Uterus (tissue), 4 donors: ENCODE data around the gene CBX8. TPM values are rescaled to one million over a fixed set of nuclear protein-coding genes. Genes with fewer than 3 reads are reported as not detected.

ENCODE experiments used
- DNase-seq, 2 donors: peaks; one replicate each; pipeline ENCODE4 v3.0.0-alpha.2; 2019 to 2020
- H3K27ac ChIP-seq, 2 donors: fragments of 200-600 bp; sonication (generic); 1 replicate in 1 of 2; 2 replicates in 1 of 2; pipeline ENCODE4 v1.5.1; 2016 to 2018
- H3K27me3 ChIP-seq, 2 donors: fragments of 200-600 bp; sonication (generic); one replicate each; pipeline ENCODE4 v1.5.1; 2018 to 2019; ENCODE audit warnings: control low read depth in 1 of 2
- H3K36me3 ChIP-seq, 2 donors: fragments of 200-600 bp; sonication (generic); one replicate each; pipeline ENCODE4 v1.5.1; 2019; ENCODE audit warnings: control low read depth in 1 of 2
- H3K4me1 ChIP-seq, 2 donors: fragments of 200-600 bp; sonication (generic); one replicate each; pipeline ENCODE4 v1.5.1; 2018 to 2019; ENCODE audit warnings: control low read depth in 1 of 2
- H3K4me3 ChIP-seq, 2 donors: fragments of 200-600 bp; sonication (generic); 1 replicate in 1 of 2; 2 replicates in 1 of 2; pipeline ENCODE4 v1.5.1; 2018 to 2019; ENCODE audit warnings: mild to moderate bottlenecking in 1 of 2
- H3K9me3 ChIP-seq, 2 donors: fragments of 200-600 bp; sonication (generic); one replicate each; pipeline ENCODE4 v1.5.1; 2019; ENCODE audit warnings: control low read depth in 1 of 2
- POLR2A ChIP-seq, 2 donors: fragments of 450-650 bp; IDR thresholded peaks; one replicate each; pipeline ENCODE4 v1.6.1; 2016; ENCODE audit warnings: antibody characterized with exemption in 2 of 2, mild to moderate bottlenecking in 1 of 2, moderate library complexity in 1 of 2
- intact Hi-C: fragments of 100-400 bp; cut with DNase I; formaldehyde crosslinking; loops from one replicate; pipeline ENCODE4 v1.15.1; 2023; ENCODE audit warnings: low total_unique reads
- total RNA-seq, 4 donors: library from RNA; depleted of rRNA in 3 of 4; stranded (reverse); fragments of >200 nt in 3 of 4; gene quantifications; one replicate each; pipeline versions ENCODE4 v1.1.0 to v1.2.4, GENCODE V29; 2014 to 2023
- TF ChIP-seq, protein P1 (sequence below), 4 experiments: fragments of 200-600 bp in 2 of 4; fragments of 450-650 bp in 2 of 4; sonication (generic) in 2 of 4; IDR thresholded peaks; one replicate each; pipeline ENCODE4 v1.5.1; 2016 to 2019; ENCODE audit warnings: antibody characterized with exemption in 4 of 4, mild to moderate bottlenecking in 2 of 4, moderate library complexity in 1 of 4
- donor health status: DM: yes; HTN: yes; CAD: no.

CBX8 gene
- total RNA-seq, 4 donors from 2014 or later, result 1.8 to 10.7 (median 2.6) TPM; not detected in 1

DNA sequence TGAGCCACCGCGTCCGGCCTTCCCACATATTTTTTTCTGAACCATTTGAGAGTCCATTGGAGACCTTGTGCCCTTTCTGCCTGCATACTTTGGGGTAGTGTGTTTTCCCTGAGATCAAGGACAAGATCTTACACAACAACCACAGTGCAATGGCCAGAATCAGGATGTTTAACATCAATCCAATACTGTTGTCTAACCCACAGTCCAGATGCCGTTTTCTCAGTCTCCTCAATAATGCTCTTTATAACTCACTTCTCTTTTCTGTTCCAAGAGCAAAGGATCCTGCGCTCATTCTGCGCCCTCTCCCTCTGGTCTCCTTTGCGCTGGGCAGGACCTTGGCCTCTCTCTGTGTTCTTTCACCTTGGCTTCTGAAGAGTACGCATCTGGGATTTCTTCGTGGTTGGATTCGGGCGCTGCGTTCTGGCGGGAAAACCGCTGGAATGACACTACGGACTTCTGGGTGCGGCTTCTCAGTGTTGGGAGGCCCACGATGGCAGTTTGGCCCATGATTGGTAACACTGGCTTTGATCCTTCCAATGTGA lies 25.8 kb upstream of the CBX8 start:
- no peaks in the 10 kb centered on the region for H3K36me3 ChIP-seq
- no peaks in the 10 kb centered on the region for H3K27me3 ChIP-seq
- H3K4me3 ChIP-seq, result no peak overlapping the region
- TF ChIP-seq, protein P1, sequence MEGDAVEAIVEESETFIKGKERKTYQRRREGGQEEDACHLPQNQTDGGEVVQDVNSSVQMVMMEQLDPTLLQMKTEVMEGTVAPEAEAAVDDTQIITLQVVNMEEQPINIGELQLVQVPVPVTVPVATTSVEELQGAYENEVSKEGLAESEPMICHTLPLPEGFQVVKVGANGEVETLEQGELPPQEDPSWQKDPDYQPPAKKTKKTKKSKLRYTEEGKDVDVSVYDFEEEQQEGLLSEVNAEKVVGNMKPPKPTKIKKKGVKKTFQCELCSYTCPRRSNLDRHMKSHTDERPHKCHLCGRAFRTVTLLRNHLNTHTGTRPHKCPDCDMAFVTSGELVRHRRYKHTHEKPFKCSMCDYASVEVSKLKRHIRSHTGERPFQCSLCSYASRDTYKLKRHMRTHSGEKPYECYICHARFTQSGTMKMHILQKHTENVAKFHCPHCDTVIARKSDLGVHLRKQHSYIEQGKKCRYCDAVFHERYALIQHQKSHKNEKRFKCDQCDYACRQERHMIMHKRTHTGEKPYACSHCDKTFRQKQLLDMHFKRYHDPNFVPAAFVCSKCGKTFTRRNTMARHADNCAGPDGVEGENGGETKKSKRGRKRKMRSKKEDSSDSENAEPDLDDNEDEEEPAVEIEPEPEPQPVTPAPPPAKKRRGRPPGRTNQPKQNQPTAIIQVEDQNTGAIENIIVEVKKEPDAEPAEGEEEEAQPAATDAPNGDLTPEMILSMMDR (IDR thresholded peaks at IDR 0.05), result no peak
- no peak for TF ChIP-seq POLR2A (IDR thresholded peaks at IDR 0.05)
- no peaks in the 10 kb centered on the region for H3K9me3 ChIP-seq
- no peak overlapping the region for H3K27ac ChIP-seq
- no peak for DNase-seq
- no peaks in the 10 kb centered on the region for H3K4me1 ChIP-seq
- intact Hi-C loops, result no loop called here

DNA sequence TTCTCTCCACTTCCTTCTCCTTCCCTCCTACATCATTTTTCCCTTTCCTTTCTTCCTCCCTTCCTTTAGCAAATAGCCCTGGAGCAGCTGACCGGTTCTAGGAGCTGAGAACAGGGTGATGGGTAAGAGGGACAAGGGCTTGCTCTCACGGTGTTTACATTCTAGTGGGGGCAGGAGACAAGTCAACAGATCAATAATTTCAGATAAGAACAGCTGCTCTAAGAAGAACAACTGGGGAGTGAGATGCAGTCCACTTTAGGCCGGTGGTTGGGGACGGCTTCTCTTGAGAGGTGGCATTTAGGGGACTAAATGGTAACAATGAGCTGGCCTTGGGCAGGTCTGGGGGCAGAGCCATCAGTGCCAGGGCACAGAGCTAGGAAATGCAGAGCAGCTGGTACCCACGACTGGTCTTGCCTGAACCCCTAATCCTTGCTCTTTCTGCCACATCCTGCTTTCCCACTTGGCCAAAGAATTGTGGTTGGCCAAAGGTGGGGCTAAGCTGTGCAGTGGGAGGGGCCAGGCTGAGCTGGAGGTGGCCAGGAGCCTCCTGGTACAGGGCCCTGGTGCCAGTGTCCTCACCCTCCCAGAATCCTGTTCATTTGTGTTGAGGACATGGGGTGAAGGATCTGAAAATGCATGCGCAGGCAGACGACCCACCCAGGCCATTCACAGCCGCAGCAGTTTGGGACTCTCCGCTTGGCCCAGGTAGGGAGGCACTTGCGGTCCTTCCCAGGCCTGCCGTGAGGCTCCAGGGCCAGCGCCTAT lies 24.6 kb upstream of the CBX8 start:
- Histone ChIP-seq H3K36me3 (no peaks in the 10 kb centered on the region), H3K4me3 (no peak overlapping the region), H3K27me3 (no peaks in the 10 kb centered on the region), H3K4me1 (no peaks in the 10 kb centered on the region), H3K9me3 (no peaks in the 10 kb centered on the region), H3K27ac (no peak overlapping the region)
- TF ChIP-seq, protein P1 (IDR thresholded peaks at IDR 0.05), result no peak
- TF ChIP-seq POLR2A (IDR thresholded peaks at IDR 0.05), result no peak
- intact Hi-C loops, result no loop called here
- no peak for DNase-seq

DNA sequence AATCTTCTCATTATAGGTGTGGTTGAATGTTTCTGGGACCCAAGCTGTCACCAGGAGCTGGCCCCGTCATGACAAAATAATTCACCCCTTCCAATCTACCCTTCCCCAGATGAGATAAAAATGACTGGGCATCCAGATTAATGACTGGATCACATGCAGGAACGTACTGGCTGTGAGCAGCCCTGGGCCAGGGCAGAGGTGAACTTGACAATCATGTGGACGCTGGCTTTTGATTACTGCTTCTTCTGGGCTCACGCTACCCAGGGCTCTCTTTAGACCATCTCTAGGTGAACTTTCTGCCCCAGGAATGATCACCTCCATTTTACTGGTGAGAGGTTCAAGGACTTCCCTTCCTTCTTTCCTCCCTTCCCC lies 24.1 kb upstream of the CBX8 start:
- Histone ChIP-seq H3K36me3 (no peaks in the 10 kb centered on the region), H3K9me3 (no peaks in the 10 kb centered on the region), H3K27me3 (no peaks in the 10 kb centered on the region), H3K27ac (no peak overlapping the region), H3K4me1 (no peaks in the 10 kb centered on the region), H3K4me3 (no peak overlapping the region)
- no peak for TF ChIP-seq POLR2A (IDR thresholded peaks at IDR 0.05)
- TF ChIP-seq, protein P1 (IDR thresholded peaks at IDR 0.05), result no peak
- intact Hi-C loops, result no loop called here
- no peak for DNase-seq

DNA sequence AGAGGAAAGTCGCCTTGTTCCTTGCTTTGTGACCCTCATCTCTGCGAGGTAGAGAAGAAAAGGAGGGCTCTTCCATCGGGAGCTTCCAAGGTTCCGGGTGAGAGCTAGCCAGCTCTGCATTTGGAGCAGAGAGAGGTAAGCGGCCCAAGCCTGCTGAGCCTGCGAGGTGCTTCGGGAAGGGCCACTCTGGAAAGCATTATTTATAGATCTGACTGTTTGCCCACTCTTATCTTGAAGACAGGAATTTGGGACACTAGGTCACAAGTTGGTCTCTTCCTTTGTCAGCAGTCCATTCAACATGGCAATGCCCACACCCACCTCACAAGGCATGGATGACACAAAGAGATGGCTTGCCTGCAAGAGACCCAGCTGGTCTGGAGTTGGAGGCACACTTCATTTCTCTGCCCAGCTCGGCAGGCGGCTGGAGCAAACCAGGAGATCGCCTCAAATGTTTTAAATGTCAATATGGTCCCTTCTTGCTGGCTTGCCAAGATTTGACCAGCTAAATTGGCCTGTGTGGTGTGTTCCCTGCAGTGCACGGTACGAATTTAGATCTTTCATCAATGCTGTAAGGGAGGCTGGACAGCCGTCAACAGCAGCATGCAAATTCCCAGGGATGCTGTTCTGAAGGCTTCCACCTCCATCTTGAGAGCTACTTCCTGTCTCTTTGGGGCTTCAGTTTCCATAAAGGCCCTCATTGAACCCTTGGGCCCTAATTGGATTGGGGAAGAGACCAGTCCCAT lies 22.8 kb upstream of the CBX8 start:
- intact Hi-C loops, result no loop called here
- TF ChIP-seq POLR2A (IDR thresholded peaks at IDR 0.05), result no peak
- TF ChIP-seq, protein P1 (IDR thresholded peaks at IDR 0.05), result no peak
- no peaks in the 10 kb centered on the region for H3K4me1 ChIP-seq
- no peak for DNase-seq
- peaks cover 0 to 1% of the 10 kb centered on the region in 2 donors for H3K27me3 ChIP-seq
- no peak overlapping the region for H3K27ac ChIP-seq
- no peaks in the 10 kb centered on the region for H3K36me3 ChIP-seq
- no peak overlapping the region for H3K4me3 ChIP-seq
- no peaks in the 10 kb centered on the region for H3K9me3 ChIP-seq

DNA sequence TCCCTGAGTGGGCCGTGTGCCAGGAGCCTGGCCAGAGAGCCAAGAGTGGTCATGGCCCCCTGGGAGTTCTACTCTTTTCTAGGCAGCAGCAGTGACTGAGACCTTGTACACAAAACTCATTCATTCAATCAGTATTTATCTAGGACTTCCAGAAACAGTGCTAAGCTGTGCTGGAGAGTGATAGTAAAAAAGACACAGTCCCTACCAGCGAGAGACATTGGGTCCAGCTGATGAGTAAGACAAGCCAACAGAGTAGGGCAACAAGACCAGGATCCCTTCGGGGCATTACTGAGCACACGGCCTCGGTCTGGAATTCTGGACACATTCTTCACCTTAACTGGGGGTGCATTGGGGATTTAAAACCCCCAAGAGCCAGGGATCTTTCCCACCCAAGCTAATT lies 22.2 kb upstream of the CBX8 start:
- Histone ChIP-seq H3K4me3 (no peak overlapping the region), H3K27me3 (peaks cover 0 to 7% of the 10 kb centered on the region in 2 donors), H3K27ac (no peak overlapping the region), H3K4me1 (no peaks in the 10 kb centered on the region), H3K36me3 (no peaks in the 10 kb centered on the region), H3K9me3 (no peaks in the 10 kb centered on the region)
- TF ChIP-seq POLR2A (IDR thresholded peaks at IDR 0.05), result no peak
- TF ChIP-seq, protein P1 (IDR thresholded peaks at IDR 0.05), result no peak
- no peak for DNase-seq
- intact Hi-C loops, result no loop called here
